ENCODE results near the gene KCNK4.
"Not testable (repeated sequence)": the region's sequence is repeated elsewhere in the genome, so short reads cannot be mapped to it uniquely, and the experiment has no call there.

DNA sequence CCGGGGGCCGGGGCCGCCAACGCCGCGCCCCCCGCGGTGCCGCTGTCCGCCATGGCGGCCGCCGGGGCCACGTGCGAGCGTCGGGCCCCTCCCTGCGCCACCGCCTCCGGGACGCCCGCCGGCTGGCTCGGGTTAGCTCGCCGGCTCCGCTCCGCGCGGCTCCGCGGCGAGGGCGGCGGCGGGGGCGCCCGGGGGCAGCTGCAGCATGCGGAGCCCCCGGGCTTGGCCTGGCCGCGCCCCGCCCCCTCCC, 44.6 kb upstream of the KCNK4 start:
- TF ChIP-seq, protein P1, sequence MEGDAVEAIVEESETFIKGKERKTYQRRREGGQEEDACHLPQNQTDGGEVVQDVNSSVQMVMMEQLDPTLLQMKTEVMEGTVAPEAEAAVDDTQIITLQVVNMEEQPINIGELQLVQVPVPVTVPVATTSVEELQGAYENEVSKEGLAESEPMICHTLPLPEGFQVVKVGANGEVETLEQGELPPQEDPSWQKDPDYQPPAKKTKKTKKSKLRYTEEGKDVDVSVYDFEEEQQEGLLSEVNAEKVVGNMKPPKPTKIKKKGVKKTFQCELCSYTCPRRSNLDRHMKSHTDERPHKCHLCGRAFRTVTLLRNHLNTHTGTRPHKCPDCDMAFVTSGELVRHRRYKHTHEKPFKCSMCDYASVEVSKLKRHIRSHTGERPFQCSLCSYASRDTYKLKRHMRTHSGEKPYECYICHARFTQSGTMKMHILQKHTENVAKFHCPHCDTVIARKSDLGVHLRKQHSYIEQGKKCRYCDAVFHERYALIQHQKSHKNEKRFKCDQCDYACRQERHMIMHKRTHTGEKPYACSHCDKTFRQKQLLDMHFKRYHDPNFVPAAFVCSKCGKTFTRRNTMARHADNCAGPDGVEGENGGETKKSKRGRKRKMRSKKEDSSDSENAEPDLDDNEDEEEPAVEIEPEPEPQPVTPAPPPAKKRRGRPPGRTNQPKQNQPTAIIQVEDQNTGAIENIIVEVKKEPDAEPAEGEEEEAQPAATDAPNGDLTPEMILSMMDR (IDR thresholded peaks at IDR 0.05): not testable (repeated sequence)
- TF ChIP-seq POLR2A (IDR thresholded peaks at IDR 0.05): not testable (repeated sequence)

Measured in adrenal gland (tissue), 5 donors.